ENCODE results near the gene FGFBP1. TPM values are rescaled to one million over a fixed set of nuclear protein-coding genes. Genes with fewer than 3 reads are reported as not detected.

Gene FGFBP1
- total RNA-seq, 1 donor = not detected

Other genes starting within 250 kb of the FGFBP1 start
- 76.4 TPM for gene BST1, start 235.7 kb downstream of the FGFBP1 start, total RNA-seq
- gene CD38, start 160.4 kb downstream of the FGFBP1 start, total RNA-seq = 7.5 TPM
- 84.5 TPM for gene FGFBP2, start 24.4 kb upstream of the FGFBP1 start, total RNA-seq
- gene PROM1, start 145.3 kb upstream of the FGFBP1 start, total RNA-seq = 0.31 TPM